ENCODE results near the gene PDE6B.

GRCh38 chr4:633406-633805, 8.0 kb downstream of the PDE6B start:
- TF ChIP-seq JUNB (CRISPR knock-in tag; IDR thresholded peaks at IDR 0.05; ENCODE audit: borderline replicate concordance) (no peak), REST (IDR thresholded peaks at IDR 0.05; ENCODE audit: borderline replicate concordance in 1 of 2, low read depth in 1 of 2, low read length in 2 of 2) (no peak), ESRRA (CRISPR knock-in tag; IDR thresholded peaks at IDR 0.05; ENCODE audit: low read depth) (no peak)
